HG02981 (cell line): ENCODE data around the gene KRT13.

Experiments
- ATAC-seq: cut with Tn5 transposase; IDR thresholded peaks from one replicate; pipeline ENCODE4 v1.9.1; 2021; ENCODE audit warnings: mild to moderate bottlenecking, moderate library complexity; ENCODE audit not compliant: unreplicated experiment

KRT13 gene

DNA sequence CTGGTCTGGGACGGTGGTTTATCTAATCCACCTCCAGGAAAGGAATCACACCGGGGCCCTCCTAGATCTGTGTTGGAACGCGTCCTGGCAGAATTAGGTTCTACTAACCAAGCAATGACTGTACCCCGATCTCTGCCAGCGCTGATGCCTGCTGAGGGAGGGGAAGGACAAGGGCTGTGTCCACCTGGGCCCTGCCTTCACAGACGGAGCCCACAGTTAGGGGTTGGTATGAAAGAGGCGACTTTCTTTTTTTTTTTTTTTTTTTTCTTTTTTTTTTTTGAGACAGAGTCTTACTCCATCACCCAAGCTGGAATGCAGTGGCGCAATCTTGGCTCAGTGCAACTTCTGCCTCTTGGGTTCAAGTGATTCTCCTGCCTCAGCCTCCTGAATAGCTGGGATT, 32.6 kb upstream of the KRT13 start:
- no peak for ATAC-seq

DNA sequence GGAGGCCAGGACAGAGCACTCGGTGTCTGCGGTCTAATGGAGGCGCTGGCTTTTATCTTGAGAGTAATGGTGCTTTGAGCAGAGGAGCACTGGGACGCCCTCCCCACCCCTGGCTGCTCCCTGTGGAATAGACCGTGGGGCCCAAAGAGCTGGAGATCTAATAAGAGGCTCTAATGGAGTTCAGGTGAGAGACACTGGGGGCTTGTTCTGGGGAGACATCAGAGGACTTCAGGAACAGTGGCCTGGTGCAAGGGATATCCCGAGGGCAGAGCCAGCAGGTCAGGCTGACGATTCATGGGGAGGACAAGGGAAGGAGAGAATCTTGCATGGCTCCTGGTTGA, 32.2 kb upstream of the KRT13 start:
- ATAC-seq = no peak

DNA sequence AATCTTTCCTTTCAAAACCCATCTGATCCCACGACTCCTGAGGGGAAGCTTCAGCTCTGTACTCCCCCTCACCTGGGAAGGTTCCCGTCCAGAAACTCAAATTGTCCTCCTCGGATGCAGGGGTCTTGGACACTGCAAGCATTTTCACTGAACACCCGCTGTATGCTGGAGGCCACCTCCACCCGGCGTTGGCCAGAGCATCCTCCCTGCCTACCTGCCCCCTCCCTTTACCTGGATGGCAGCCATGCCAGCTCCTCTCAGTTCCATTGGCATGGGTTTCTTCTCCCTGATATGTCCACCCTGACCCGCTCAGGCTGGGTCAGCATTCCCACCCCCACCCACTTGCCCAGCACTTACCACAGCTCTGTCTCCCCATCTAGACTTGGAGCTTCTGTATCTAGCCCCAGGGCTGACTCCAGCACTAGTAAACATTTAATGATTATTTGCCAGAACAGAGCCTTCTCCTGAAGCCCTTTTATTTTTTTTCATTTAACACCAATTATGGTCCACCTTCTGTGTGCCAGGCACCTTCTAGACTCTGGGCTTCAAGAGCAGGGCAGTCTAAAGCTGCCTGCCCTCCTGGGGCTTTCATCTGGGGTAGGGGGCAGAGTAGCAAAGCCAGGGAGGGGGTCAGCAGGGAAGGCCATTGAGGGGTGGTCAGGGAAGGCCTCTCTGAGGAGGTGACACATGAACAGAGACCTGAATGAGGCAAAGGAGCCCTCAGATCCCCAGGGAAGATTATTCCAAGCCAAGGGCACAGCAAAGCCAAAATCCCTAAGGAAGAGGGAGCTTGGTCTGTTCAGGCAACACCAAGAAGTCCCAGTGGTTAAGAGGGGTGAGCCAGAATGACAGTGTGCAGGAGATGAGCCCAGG, 31.6 kb upstream of the KRT13 start:
- no peak for ATAC-seq

- no peak for ATAC-seq
Measured at GRCh38 chr17:41535764-41536481, 30.5 kb upstream of the KRT13 start.

DNA sequence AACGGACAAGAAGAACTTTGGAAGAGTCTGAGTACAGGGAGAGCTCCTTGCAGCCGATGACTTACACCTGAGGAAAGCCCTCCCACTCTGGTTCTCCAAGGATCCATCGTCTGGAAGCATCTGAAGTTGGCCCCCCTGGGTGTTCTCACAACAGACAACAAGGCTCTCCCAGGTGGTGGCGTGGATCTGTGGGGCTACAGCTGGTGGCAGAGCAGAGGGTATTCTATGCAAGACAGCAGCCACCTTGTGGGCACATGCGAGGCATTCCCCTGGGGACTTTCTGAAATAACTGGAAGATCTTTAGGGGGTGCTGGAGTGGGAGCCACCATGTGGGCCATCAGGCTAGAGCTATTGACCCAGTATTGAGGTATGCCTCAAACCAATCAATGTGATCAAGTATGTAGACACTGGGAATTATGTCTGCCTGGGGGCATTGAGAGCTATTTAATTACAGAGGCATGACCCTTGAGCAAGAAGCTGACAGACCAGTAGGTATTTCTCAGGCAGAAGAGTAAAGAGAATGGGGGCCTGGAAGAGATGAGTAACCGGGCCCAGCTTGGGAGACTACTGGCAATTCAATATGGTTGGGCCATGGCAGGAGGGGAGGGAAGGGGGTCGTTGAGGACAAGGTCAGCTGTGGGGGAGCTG, 29.6 kb upstream of the KRT13 start:
- no peak for ATAC-seq

GRCh38 chr17:41533613-41534012, 28.2 kb upstream of the KRT13 start:
- ATAC-seq = no peak

- ATAC-seq = no peak
Measured at GRCh38 chr17:41532947-41533570, 27.6 kb upstream of the KRT13 start.

DNA sequence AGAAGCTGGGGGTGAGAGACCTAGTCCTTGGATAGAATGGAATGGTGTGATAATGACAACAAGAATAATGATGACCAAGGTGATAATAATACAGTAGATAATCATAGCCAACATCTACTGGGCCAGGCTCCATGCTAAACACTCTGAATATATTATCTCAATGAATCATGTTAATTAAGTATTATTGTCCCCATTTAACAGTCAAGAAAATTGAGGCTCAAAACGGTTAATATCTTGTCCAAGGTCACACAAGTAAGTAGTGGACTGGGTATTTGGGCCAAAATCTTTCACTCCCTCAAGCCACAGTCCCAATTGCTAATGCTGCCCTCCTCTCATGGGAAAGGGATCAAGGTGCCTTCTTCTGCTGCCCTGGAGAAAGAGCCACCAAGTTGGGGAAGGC, 26.6 kb upstream of the KRT13 start:
- ATAC-seq = no peak

DNA sequence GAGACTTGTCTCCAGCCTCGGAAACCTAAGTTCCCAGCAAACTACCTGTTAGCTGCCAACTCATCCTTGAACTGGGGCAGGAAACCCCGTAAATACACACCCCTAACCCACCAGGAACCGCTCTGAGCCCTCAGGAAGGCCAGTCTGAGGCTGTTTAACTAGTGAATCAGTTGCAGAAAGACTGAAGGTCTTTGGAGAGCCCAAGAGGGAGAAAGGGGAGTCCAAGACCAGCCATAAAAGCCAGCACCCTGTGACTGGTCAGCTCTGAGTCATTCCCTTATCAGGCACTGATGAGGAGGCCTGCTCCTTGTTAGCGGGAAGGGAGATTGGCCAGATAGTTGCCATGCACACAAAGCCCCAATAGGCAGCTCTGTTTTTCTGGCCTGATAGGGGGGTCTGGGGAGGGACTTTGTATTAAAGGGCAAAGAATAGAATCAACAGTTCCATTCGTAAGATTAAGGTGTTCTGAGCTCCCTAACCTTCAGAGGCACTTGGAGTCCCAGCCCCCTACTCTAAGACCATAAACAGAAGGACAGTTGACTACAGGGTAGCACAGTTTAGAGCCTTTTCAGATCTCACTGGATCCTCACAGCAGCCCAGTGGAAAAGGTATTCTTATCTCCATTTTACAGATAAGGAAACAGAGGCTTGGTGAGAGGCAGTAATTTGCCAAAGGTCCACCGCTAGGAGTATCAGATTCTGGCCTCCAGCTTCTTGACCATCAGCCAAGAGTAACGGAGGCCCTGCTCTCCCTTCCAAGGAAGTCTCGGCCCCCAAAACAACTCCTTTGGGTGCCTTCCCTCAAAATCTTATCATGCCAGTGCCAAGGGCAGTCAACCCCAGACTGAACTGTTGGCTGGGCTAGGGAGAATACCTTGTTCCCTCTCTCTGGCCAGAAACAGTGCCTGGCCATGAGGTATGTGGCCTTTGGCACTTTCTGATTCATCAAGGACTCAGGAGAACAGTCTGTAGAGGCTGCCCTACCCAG, 24.9 kb upstream of the KRT13 start:
- no peak for ATAC-seq

- no peak for ATAC-seq
Measured at GRCh38 chr17:41529491-41529915, 24.1 kb upstream of the KRT13 start.

DNA sequence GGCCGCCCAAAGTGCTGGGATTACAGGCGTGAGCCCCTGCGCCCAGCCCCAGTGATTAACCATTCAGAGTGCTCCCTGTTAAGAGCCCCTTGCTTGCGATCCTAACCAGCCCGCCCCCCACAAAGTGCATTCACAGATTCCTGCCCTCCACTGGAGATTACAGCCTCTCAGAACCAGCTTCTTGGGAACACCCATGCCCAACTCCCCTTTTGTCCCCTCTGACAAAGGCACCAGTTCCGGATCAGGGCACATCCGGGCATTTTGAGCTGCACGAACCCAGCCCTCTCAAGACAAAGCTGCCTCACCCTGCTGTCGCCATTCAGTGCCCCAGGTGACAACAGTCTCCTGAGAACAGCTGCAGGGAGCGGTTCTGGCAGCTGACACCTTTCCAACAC, 23.5 kb upstream of the KRT13 start:
- ATAC-seq = no peak

DNA sequence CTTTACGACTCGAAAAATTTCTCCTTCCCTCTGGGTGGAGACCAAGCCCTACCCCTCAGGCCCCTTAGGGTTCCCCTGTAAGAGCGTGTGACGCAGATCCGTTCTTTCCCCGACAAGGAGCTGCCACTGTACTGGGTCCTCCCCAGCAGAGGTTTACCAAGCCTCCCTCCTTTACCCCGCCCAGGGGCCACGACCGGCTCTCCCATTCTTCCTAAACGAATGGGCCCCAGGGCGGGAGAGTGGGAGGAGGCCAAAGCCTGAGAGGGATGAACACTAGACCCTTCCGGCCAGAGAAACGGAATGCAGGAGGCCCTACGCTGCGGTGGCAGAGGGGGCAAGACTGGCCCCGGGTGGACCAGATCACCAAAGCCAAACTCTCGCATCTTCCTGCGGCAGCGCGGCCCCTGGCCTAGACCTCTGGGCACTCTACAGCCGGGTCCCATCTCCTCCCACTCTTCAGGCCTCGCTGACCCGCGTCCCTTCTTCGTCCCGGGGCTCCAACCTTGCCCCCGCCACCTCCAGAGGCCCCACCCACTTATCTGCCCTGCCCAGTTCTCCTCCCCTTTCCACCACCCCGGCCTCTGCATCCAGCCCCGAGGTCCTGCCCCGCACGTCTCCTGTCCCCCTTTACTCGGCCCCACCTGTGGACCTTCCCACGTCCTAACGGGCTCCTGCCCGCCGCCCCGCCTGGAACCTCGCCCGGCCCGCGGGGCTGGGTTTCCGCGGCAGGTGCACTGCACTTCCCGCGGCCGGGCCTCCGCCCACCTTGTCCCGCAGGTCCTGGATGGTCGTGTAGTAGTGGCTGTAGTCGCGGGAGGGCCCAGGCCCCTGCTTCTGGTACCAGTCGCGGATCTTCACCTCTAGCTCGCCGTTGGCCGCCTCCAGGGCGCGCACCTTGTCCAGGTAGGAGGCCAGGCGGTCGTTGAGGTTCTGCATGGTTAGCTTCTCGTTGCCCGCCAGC, 21.9 kb upstream of the KRT13 start:
- no peak for ATAC-seq

DNA sequence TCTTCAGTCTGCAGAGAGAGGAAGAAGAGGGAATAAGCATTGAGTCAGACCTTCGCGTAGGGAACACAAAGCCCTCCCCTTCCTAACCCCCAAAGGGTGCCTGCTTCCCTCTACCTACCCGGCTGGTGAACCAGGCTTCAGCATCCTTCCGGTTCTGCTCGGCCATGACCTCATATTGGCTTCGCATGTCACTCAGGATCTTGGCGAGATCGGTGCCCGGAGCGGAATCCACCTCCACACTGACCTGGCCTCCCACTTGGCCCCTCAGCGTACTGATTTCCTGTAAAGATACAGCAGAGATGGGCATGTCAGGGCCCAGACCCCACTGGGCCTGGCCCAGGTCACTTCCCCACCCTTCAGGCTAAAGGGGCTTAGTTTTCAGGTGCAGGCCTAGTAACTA, 18.8 kb upstream of the KRT13 start:
- no peak for ATAC-seq

- no peak for ATAC-seq
Measured at GRCh38 chr17:41523787-41524186, 18.4 kb upstream of the KRT13 start.

GRCh38 chr17:41523225-41523593, 17.8 kb upstream of the KRT13 start:
- ATAC-seq = no peak

GRCh38 chr17:41522301-41523224, 17.2 kb upstream of the KRT13 start:
- ATAC-seq = no peak

GRCh38 chr17:41521574-41522261, 16.3 kb upstream of the KRT13 start:
- no peak for ATAC-seq
